ENCODE results near the gene KCNIP4.

DNA sequence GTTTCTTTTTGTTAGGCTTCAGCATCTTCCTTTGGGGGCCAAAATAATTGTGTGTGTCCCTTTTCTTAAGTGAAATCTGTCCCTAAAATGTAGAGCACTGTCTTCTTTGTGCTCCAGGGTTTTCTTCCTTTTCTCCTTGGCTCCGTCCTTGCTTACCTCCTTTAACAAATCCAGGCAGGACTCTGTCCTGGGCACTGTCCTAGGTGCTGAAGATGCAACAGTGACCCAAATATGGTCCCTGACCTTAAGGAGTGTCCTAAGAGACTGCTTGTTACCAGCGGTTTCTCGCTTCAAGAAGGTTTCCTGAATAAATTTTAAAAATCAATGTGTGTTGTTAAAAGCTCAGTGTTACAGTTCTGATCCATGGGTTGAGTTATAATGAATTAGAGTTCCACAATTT lies 471.8 kb downstream of the KCNIP4 start:
- no peak for TF ChIP-seq POLR2A (IDR thresholded peaks at IDR 0.05)
- TF ChIP-seq, protein P1, sequence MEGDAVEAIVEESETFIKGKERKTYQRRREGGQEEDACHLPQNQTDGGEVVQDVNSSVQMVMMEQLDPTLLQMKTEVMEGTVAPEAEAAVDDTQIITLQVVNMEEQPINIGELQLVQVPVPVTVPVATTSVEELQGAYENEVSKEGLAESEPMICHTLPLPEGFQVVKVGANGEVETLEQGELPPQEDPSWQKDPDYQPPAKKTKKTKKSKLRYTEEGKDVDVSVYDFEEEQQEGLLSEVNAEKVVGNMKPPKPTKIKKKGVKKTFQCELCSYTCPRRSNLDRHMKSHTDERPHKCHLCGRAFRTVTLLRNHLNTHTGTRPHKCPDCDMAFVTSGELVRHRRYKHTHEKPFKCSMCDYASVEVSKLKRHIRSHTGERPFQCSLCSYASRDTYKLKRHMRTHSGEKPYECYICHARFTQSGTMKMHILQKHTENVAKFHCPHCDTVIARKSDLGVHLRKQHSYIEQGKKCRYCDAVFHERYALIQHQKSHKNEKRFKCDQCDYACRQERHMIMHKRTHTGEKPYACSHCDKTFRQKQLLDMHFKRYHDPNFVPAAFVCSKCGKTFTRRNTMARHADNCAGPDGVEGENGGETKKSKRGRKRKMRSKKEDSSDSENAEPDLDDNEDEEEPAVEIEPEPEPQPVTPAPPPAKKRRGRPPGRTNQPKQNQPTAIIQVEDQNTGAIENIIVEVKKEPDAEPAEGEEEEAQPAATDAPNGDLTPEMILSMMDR (IDR thresholded peaks at IDR 0.05): no peak

Data from heart left ventricle (tissue), 13 donors.